HG02610 (cell line): ENCODE results near the gene MTCL1.
"Not testable (repeated sequence)": the region's sequence is repeated elsewhere in the genome, so short reads cannot be mapped to it uniquely, and the experiment has no call there.

ENCODE experiments used
- ATAC-seq: cut with Tn5 transposase; IDR thresholded peaks from one replicate; pipeline ENCODE4 v1.9.1; 2021; ENCODE audit warnings: mild to moderate bottlenecking, moderate library complexity; ENCODE audit not compliant: unreplicated experiment

Gene MTCL1

GRCh38 chr18:8741117-8741516 lies 35.8 kb downstream of the MTCL1 start:
- ATAC-seq = no peak

- ATAC-seq = no peak
Observed at GRCh38 chr18:8741532-8741931, 36.2 kb downstream of the MTCL1 start.

- no peak for ATAC-seq
Observed at GRCh38 chr18:8742387-8743361, 37.3 kb downstream of the MTCL1 start.

DNA sequence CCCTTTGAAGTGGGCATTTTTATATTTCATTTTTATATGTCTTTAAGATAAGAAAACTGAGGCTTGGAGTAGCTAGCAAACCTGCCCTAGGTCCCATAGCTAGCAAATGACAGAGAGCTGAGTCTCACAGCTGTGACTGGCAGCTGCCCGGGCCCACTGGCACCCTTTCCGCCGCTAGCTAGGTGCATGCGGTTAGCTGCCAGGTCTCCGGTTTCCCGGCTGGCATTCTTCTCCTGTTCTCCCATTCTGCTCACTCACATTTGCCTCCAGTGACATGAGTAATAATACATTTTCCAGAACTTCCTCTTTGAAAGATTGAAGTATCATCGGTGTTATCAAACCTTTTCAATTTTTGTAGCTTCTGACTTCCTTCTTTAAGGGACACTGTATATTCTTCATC lies 38.7 kb downstream of the MTCL1 start:
- ATAC-seq = no peak

DNA sequence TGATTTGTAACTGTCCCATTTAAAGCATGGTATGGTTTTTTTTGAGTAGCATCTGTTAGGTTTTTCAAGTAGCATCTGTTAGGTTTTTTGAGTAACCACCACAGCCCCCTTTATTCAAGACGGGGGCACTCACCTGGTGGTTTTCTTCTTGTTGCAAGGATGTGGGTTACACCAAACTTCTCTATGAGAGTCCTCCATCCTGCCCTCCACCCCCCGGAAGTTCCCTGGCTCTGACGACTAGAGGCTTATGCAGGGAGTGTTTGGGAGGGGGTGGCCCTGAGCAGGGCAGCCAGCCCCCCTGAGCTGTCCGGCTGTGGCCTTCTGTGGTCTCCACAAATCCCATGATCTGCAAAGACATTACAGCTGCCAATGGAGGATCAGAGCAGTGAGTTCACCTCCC lies 39.3 kb downstream of the MTCL1 start:
- no peak for ATAC-seq

- no peak for ATAC-seq
Observed at GRCh38 chr18:8745355-8746014, 40.1 kb downstream of the MTCL1 start.

GRCh38 chr18:8747440-8747937 lies 42.1 kb downstream of the MTCL1 start:
- no peak for ATAC-seq

- ATAC-seq = no peak
Observed at GRCh38 chr18:8749492-8749891, 44.1 kb downstream of the MTCL1 start.

DNA sequence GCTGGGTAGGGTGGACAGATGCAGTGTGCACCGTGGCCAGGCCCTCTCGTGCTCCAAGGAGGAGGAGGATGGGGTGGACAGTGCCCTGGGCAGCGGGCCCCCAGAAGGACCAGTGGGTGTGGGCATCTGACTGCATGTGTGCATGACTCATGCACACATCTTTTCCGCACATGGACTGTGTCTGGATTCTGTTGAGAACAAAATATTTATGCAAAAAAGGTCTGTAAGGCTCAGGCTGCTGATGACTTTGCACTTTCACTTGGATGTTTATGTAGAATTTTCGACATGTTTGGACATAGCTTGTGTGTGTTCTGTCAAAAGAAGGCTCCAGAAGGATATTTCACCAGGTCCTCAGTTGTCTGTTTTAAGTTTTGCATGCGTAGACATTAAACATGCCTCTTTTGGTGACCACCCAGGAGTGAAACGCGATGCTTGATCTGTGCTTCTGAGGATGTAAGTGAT lies 45.6 kb downstream of the MTCL1 start:
- no peak for ATAC-seq

DNA sequence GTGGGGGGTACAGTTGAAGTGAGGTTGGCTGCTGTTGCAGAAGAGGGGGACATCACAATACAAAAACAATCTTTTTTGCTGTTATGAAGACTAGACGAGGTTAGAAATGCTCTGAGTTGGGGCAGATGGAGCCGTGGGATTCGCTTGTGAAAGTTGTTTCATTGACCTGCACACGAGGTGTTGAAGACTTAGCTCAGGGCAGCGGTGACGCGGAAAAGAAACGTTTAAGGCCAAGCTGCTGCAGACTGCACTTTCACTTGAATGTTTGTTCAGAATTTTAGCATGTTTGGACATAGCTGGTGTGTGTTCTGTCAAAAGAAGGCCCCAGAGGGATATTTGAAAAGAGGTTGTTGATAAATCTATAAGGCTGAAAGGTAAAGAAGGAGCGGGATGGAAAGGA lies 46.3 kb downstream of the MTCL1 start:
- no peak for ATAC-seq

- no peak for ATAC-seq
Observed at GRCh38 chr18:8752329-8752728, 47.0 kb downstream of the MTCL1 start.

- ATAC-seq = peak; percentile 69
Observed at GRCh38 chr18:8754995-8755960, 49.9 kb downstream of the MTCL1 start.

GRCh38 chr18:8756571-8756970 lies 51.2 kb downstream of the MTCL1 start:
- ATAC-seq = no peak

- no peak for ATAC-seq
Observed at GRCh38 chr18:8757396-8757997, 52.1 kb downstream of the MTCL1 start.

DNA sequence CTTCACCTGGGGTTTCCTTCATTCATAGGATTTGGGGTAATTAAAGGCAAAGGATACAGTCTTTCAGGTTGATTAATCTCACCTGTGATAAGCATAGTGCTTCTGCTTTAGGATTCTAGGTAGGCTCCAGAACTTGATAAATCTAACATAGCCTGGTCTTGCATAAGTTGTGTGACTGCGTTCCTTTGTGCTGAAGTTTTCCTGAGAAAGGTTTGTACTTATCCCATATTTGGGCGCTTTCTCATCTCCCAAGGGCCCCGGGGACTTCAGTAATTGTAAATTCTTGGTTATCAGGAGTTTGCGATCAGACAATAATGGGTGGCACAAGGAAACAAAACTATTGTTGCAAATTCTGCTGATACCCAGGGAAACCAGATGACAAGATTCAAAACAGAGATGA lies 53.1 kb downstream of the MTCL1 start:
- no peak for ATAC-seq

- ATAC-seq = no peak
Observed at GRCh38 chr18:8760984-8761383, 55.6 kb downstream of the MTCL1 start.

GRCh38 chr18:8761535-8761934 lies 56.2 kb downstream of the MTCL1 start:
- ATAC-seq = not testable (repeated sequence)

GRCh38 chr18:8762968-8763367 lies 57.6 kb downstream of the MTCL1 start:
- no peak for ATAC-seq

DNA sequence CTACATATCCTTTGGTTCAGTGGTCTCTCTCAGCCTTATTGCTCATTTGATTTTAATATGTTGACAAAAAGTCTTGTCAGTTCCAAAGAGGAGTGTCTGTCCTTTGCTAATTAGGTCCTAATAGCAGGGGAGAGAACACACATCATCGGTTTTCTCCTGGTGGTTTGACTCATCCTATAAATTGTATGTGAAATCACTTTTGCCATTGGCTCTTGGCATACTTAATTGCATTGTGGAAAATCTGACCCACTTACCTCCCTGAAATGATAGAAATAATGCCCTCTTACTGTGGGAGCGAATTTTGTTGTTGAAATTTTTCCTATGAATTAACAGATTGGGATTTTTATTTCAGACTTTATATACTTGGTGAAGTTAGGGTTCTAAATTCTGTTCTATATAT lies 58.3 kb downstream of the MTCL1 start:
- ATAC-seq = no peak

GRCh38 chr18:8765783-8766463 lies 60.6 kb downstream of the MTCL1 start:
- no peak for ATAC-seq
